GM23338 (cell line): ENCODE data around the gene RAB12. TPM values are rescaled to one million over a fixed set of nuclear protein-coding genes. Genes with fewer than 3 reads are reported as not detected.

ENCODE experiments used
- ATAC-seq: fragments of 200-7000 bp; cut with Tn5 transposase; 3 replicates; pipeline ENCODE4 v1.9.1; 2020
- DNase-seq: peaks from one replicate; pipeline ENCODE4 v3.0.0-alpha.2; 2015; ENCODE audit warnings: low spot score
- H2AFZ ChIP-seq: fragments of 200-600 bp; sonication (generic); 2 replicates; pipeline ENCODE4 v1.8.0; 2016; ENCODE audit warnings: antibody characterized with exemption, mild to moderate bottlenecking, moderate library complexity
- H3F3A ChIP-seq: fragments of 200-600 bp; sonication (generic); replicated peaks from 2 replicates; pipeline ENCODE4 v1.8.0; 2017; ENCODE audit warnings: antibody characterized with exemption, mixed run types, low read depth
- H3K27ac ChIP-seq: fragments of 200-600 bp; sonication (generic); 2 replicates; pipeline ENCODE4 v1.6.1; 2016; ENCODE audit warnings: low read depth
- H3K27me3 ChIP-seq: fragments of 200-600 bp; sonication (generic); 2 replicates; pipeline ENCODE4 v1.8.0; 2016; ENCODE audit warnings: mild to moderate bottlenecking, mixed run types, moderate library complexity; ENCODE audit not compliant: insufficient read depth
- H3K36me3 ChIP-seq: fragments of 200-600 bp; sonication (generic); 2 replicates; pipeline ENCODE4 v1.8.0; 2016; ENCODE audit warnings: mild to moderate bottlenecking; ENCODE audit not compliant: insufficient read depth
- H3K4me1 ChIP-seq: fragments of 200-600 bp; sonication (generic); 2 replicates; pipeline ENCODE4 v1.8.0; 2016; ENCODE audit warnings: mild to moderate bottlenecking, moderate library complexity; ENCODE audit not compliant: insufficient read depth
- H3K4me2 ChIP-seq: fragments of 200-600 bp; sonication (generic); 2 replicates; pipeline ENCODE4 v1.7.1; 2017; ENCODE audit warnings: mixed run types
- H3K4me3 ChIP-seq: fragments of 200-600 bp; sonication (generic); 2 replicates; pipeline ENCODE4 v1.6.1; 2016; ENCODE audit warnings: mixed run types
- H3K79me2 ChIP-seq: fragments of 200-600 bp; sonication (generic); replicated peaks from 2 replicates; pipeline ENCODE4 v1.8.0; 2017; ENCODE audit warnings: mild to moderate bottlenecking; ENCODE audit not compliant: insufficient read depth
- H3K9me2 ChIP-seq: fragments of 200-600 bp; sonication (generic); 2 replicates; pipeline ENCODE4 v1.8.0; 2017; ENCODE audit not compliant: insufficient read depth
- H4K20me1 ChIP-seq: fragments of 200-600 bp; sonication (generic); replicated peaks from 2 replicates; pipeline ENCODE4 v1.8.0; 2017; ENCODE audit warnings: mild to moderate bottlenecking; ENCODE audit not compliant: insufficient read depth
- H3K27ac Mint-ChIP-seq: 2 replicates; pipeline ENCODE4 v1.8.0; 2020; ENCODE audit warnings: inconsistent platforms, mild to moderate bottlenecking, moderate library complexity, mixed read lengths
- H3K27me3 Mint-ChIP-seq: 3 replicates; pipeline ENCODE4 v1.8.0; 2022; ENCODE audit warnings: low read depth, mild to moderate bottlenecking, moderate library complexity, mixed read lengths, inconsistent platforms; ENCODE audit not compliant: insufficient read depth, poor library complexity
- H3K36me3 Mint-ChIP-seq: 3 replicates; pipeline ENCODE4 v1.8.0; 2021; ENCODE audit warnings: low read depth, mild to moderate bottlenecking, inconsistent platforms, moderate library complexity, mixed read lengths
- H3K4me1 Mint-ChIP-seq: 3 replicates; pipeline ENCODE4 v1.8.0; 2020; ENCODE audit warnings: mild to moderate bottlenecking, inconsistent platforms, mixed read lengths
- H3K4me3 Mint-ChIP-seq: 3 replicates; pipeline ENCODE4 v1.8.0; 2021; ENCODE audit warnings: moderate library complexity, mild to moderate bottlenecking, inconsistent platforms, mixed read lengths
- H3K9me3 Mint-ChIP-seq: 3 replicates; pipeline ENCODE4 v1.8.0; 2020; ENCODE audit warnings: moderate library complexity, mild to moderate bottlenecking, inconsistent platforms, mixed read lengths
- CREB1 ChIP-seq: fragments of 250-450 bp; sonication (Bioruptor Pico); IDR thresholded peaks from 2 replicates; pipeline ENCODE4 v1.5.0; 2020; ENCODE audit warnings: low read depth, mild to moderate bottlenecking, moderate library complexity
- EZH2phosphoT487 ChIP-seq: fragments of 200-600 bp; sonication (generic); IDR thresholded peaks from one replicate; pipeline ENCODE4 v1.8.1; 2018; ENCODE audit warnings: antibody characterized with exemption; ENCODE audit not compliant: unreplicated experiment
- NANOG ChIP-seq: IDR thresholded peaks from 2 replicates; pipeline ENCODE4 v1.6.1; 2016; ENCODE audit warnings: antibody characterized with exemption, borderline replicate concordance
- ZNF462 ChIP-seq: fragments of 250-450 bp; sonication (Bioruptor Pico); IDR thresholded peaks from 2 replicates; pipeline ENCODE4 v1.5.0; 2020; ENCODE audit warnings: mild to moderate bottlenecking, moderate library complexity
- polyA plus RNA-seq: library from polyadenylated mRNA; unstranded; fragments of >200 nt; fragmentation: Nextera tagmentation; extraction: Ambion mirVana; gene quantifications from 2 replicates; pipeline ENCODE4 v1.2.1, GENCODE V29; 2016
- total RNA-seq: library from RNA; depleted of rRNA; stranded (reverse); fragments of >200 nt; shearing (Covaris generic); gene quantifications from 2 replicates; pipeline ENCODE4 v1.2.3, GENCODE V29; 2014
- TF ChIP-seq, protein P1 (sequence below): IDR thresholded peaks from 2 replicates; pipeline ENCODE4 v1.6.1; 2016; ENCODE audit warnings: antibody characterized with exemption

Gene RAB12
- total and polyA plus RNA-seq, 2 experiments from 2014 or later, result 16.7 to 80.4 TPM

DNA sequence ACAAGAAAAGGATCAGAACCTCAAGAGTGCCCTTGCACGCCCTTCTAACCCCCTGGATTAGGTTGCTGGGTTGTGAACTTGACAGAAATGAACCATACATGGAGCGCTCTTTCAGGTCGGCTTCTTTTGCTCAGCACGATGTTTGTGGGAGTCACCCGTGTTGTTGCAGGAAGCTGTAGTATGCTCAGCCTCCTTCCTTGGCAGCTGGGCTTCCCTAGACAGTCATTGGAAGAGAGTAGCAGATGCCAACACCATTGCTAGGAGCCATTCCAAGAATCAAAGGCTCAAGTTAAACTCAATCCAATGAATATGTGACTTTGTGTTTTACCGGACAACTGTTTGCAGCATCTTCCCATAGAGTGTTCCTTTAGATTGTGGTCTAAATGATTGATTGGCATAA, 47.0 kb downstream of the RAB12 start (continued):
- TF ChIP-seq ZNF462 (CRISPR knock-in tag) (no peak), CREB1 (CRISPR knock-in tag) (no peak)

DNA sequence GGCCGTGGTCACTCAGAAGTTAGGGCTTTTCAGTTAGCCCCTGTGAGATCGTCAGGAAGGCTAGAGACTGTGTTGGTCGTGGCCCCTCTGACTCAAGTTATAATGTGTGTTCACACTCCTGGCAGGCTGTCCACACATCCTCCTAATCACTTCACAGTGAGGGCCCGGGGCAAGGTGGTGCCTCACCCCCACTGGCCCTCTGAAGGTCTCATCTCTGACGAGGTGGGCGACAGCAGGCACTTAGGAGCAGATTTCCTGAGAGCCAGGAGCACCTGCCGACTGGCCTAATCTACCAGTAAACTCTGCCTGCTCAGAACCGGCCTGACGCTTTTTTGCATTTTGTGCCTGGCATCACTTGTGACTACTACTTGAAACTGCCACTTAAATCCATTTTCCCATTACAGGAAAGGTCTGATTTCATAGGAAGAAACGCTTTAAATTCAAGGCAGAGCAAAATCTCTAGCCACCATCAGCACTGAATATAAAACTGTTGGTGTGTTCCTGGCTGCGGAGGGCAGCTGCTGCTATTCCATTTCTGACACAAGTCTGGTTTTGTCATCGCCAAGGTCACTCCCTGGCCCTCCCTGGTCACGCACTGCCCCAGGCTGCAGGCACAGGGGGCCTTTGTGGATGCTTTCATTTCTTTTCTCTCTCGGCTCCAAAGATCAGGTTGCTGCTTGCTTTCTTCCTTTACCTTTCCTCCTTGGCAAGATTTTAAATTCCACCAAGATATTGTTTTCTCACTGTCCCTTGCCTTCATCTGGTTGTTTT, 48.0 kb downstream of the RAB12 start:
- DNase-seq (no peak), ATAC-seq (no peak)
- no peaks in the 10 kb centered on the region for H3K79me2 ChIP-seq
- H3K4me2 ChIP-seq, result no peak overlapping the region
- H2AFZ ChIP-seq, result no peak overlapping the region
- Mint-ChIP-seq H3K27ac (no peak overlapping the region), H3K27me3 (peaks cover 6% of the 10 kb centered on the region), H3K9me3 (no peaks in the 10 kb centered on the region), H3K36me3 (no peaks in the 10 kb centered on the region), H3K4me3 (no peak overlapping the region), H3K4me1 (peaks cover 33% of the 10 kb centered on the region)
- H3K9me2 ChIP-seq, result no peaks in the 10 kb centered on the region
- peaks cover 27% of the 10 kb centered on the region for H3K4me1 ChIP-seq
- H4K20me1 ChIP-seq, result no peaks in the 10 kb centered on the region
- H3K4me3 ChIP-seq, result no peak overlapping the region
- H3K36me3 ChIP-seq, result no peaks in the 10 kb centered on the region
- no peaks in the 10 kb centered on the region for H3K27me3 ChIP-seq
- H3F3A ChIP-seq, result no peaks in the 10 kb centered on the region; the same call in 1 of the 2 replicates
- H3K27ac ChIP-seq, result no peak overlapping the region
- no peak for TF ChIP-seq NANOG
- no peak for TF ChIP-seq EZH2phosphoT487
- TF ChIP-seq, protein P1, sequence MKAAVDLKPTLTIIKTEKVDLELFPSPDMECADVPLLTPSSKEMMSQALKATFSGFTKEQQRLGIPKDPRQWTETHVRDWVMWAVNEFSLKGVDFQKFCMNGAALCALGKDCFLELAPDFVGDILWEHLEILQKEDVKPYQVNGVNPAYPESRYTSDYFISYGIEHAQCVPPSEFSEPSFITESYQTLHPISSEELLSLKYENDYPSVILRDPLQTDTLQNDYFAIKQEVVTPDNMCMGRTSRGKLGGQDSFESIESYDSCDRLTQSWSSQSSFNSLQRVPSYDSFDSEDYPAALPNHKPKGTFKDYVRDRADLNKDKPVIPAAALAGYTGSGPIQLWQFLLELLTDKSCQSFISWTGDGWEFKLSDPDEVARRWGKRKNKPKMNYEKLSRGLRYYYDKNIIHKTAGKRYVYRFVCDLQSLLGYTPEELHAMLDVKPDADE, result no peak
- no peak for TF ChIP-seq ZNF462 (CRISPR knock-in tag)
